GM18498 (cell line): ENCODE measurements around the gene PROZ.
A peak's percentile ranks its signal among the peaks of the same experiment; 100 is the strongest.

ENCODE experiments used
- ATAC-seq: cut with Tn5 transposase; IDR thresholded peaks from one replicate; pipeline ENCODE4 v1.9.1; 2021; ENCODE audit warnings: mild to moderate bottlenecking, moderate library complexity; ENCODE audit not compliant: unreplicated experiment

The PROZ gene

DNA sequence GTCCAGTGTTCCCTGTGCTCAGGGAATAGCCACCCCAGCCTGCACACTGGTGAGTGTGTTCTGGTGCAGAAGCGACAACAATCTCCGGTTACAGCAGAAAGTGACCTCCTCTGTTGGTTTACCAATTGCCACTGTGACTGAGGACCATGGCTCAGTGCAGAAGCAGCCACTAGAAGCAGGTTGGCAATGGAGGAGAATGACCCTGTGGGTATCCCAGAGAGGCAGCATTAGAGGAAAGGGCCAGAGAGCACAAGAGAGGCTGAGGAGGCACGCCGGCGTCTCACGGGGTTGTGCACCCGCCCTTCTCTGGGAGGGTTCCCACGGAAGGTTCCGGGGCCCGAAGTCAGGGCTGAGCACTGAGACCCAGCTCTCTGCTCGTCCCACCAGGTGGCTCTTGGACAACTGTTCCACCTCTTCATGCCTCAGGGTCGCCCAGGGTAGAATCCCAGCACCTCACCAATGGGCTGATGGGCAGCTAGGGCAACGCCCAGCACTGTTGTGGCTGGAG is 14.0 kb downstream of the PROZ start:
- no peak for ATAC-seq

DNA sequence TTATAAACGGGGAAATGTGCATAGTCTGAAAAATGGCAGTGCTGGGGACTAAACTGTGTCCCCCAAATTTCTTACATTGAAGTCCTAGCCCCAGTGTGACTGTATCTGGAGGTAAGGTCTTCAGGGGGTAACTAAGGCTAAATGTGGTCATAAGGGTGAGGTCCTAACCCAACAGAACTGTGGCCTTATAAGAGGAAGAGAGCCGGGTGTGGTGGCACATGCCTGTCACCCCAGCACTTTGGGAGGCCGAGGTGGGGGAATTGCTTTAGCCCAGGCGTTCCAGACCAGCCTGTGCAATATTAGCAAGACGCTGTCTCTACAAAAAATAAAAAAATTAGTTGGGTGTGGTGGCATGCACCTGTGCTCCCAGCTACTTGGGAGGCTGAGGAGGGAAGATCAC is 17.8 kb downstream of the PROZ start:
- no peak for ATAC-seq

DNA sequence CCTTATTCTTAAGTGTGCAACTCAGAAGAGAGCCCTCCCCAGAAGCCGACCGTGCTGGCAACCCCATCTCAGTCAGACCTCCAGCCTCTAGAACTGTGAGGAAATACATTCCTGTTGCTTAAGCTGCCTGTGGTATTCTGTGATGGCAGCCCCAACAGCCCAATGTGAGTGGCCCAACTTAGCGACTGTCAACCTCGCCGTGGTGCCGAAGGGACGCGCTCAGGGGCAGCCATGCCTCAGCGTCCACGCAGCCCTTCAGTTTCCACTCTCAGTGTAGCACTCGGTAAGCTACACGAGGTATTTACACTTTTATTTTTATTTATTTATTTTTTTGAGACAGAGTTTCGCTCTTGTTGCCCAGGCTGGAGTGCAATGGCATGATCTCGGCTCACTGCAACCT is 18.4 kb downstream of the PROZ start:
- no peak for ATAC-seq

DNA sequence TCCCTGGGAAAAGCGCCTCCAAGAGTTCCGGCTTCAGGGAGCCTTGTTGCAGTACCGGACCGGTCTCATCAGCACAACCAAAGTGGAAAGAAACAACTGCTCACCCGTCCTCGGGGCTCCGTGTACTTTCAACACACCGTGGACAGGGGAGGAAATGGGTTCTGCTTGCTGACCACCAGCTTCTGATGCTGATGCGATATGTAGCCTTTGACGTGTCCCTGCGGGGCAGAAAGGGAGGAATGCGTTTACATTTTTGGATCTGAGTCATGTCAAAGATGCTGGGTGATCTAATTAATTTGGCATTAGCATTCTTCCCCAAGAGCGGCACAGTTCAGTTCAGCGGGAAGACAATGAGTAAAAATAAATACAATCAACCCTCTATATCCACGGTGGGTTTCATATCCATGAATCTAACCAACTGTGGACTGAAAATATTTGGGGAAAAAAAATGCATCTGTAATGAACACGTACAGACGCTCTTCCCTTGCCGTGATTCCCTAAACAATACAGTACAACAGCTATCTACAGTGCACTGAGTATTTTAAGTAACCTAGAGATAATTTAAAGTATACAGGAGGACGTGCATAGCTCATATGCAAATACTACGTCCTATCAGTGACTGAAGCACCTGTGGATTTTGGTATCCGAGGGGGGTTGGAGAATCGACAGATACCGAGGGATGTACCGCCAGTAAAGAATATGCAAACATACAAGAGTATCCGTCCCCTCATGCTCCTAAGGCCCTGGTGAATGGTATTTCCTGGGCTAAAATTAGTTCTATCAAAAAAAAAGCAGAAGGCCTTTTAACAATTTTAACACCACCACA is 19.8 kb downstream of the PROZ start:
- ATAC-seq: no peak

DNA sequence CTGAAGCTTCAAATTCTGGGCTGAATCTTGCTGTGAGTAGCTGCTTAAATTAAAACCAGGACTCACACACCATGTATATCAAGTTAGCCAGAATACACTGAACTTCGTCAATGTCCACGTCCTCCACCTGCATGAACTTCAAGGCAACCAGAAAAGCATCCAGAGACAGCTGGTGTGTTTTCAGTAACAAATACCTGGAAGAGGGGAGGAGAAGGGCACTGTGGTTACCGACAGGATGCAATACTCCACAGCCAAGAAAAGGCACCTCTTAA is 20.4 kb downstream of the PROZ start:
- ATAC-seq: no peak

DNA sequence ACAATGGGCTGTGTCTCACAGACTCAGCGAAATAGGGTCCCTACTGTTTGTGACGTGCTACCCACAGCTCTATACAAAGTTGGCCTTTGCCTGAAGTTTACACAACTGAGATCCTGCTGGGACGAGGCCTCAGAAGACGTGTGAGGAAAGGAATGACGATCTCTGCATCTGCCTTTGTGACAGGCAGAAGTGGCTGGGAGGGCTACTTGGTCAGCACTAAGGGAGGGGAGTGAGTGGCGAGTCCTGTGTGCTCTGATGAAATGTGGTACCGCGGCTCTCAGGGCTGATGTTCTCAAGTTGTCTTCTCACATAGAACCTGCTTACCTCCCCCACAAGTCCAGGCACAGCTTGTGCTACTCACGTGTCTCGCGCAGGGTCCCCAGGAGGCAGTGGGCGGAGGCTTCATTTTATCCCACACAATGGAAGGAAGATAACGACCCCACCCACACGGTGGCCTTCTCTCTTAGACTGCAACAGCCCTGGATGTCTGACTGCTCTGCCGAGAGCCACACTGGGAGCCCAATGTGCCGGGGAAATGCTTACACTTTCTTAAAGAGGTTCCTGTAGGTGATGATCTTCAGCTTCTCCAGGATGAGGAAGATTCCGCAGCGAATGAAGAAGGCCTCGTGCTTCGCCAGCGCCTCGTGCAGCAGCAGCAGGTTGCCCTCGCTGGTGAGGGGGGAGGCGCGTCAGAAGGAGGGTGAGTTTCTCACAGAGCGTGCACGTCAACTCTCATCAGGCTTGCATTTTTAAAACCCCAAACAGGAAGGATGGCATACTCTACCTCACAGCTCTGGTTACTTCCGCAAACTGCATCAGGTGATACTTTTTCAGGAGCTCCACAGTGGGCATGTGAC is 21.2 kb downstream of the PROZ start:
- ATAC-seq: no peak

DNA sequence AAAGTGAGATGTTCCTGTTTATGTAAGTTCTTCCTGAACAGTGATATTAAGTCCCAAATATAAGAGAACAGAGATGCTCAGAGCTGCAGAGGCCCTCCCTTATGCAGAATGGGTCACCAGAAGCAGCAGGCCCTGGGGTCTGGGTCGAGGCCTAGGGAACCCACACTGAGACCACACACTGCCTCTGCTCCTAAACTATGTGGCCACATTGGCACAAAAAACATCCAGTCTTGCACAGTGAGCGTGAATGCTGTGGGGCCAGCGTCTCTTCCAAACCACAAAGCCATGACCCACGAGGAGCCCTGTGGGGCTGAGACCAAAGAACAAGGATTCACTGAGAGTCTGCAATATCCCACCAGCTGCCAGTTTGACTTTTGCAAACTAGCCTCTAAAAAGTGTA is 23.6 kb downstream of the PROZ start:
- ATAC-seq: no peak

DNA sequence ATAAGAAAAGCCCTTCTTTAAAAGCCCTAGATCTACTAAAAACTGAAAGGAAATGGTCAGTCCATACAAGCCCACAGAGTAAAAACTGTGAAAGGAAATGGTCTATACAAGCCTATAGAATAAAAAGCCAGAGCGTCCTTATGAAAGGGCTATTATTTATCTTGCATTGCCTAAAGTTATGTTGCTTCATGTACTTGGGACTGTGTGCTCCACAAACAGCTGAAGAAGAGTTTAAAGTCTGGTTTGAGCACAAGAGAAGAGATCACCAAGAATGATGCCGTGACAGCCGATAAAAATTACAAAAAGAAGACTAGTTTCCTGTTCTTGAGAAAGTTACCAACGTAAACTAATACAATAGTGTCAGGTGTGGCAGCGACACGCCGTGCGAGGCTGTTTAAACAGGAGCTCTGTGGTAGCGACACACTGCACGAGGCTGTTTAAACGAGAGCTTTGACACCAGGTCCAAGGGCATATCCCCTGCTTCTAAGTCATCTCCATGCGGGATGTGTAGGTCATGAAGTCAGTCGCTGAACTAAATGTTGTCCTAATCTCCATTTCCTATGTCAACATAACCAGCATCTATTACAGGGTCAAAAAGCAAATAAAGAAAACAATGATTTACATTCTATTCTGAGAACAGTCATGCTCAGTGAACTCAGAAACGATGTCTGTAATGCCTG is 25.1 kb downstream of the PROZ start:
- no peak for ATAC-seq

DNA sequence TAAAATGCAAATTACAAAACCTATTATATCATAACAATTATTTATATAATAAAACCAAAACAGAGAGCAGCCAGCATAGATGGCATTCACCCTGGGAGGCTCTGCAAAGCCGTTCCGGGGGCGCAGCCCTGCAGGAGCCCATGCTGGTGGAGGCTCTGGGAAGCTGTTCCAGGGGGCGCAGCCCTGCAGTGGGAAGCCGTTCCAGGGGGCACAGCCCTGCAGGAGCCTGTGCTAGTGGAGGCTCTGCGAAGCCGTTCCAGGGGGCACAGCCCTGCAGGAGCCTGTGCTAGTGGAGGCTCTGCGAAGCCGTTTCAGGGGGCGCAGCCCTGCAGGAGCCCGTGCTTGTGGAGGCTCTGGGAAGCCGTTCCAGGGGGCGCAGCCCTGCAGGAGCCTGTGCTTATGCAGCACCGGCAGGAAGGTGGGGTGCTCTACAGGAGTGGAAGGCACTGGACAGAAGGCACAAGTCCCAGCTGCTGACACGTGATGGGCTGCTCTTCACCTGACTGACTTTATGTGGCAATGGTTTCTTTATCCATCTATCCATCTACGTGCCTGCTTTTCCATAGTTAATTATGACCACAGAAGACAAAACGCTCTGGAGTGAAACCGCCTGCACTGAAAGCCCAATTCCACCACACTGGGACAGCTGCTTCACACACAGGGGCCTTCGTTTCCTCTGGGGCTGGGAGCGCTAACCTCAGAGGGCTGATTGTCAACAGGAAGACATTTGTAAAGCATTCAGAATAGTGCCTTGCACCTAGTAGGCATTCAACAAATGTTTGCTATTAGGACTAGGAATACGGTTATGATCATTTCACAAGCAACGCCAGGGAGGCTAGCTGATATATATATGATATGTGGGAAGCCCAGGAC is 26.4 kb downstream of the PROZ start:
- ATAC-seq: no peak

DNA sequence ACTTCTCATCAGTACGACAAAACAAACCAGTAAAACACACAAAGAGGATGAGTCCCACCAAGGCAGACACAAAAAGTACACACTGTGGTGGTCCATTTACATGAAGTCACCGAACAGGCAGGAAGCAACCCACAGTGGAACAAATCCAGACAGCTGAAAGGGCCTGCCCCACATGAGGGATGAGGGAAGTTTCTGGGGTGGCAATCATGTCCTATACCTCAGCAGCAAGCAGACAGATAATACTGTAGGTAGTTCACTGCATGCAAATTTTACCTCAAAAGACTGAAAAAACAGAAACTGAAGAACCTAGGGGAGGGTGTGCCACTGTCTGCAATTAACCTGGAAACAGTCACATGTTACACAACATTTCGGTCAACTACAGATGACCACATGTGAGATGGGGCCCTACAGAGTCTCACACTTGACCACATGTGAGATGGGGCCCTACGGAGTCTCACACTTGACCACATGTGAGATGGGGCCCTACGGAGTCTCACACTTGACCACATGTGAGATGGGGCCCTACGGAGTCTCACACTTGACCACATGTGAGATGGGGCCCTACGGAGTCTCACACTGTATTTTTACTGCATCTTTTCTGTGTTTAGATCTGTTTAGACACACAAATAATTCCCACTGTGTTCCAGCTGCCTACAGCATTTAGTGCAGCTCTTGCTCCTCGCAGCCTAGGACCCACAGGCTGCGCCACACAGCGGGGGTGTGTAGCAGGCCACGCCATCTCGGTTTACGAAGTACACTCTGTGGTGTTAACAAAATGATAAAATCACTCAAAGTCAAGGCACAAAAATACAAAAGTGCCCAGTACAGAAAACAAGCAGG is 27.8 kb downstream of the PROZ start:
- peak; percentile 96 for ATAC-seq

DNA sequence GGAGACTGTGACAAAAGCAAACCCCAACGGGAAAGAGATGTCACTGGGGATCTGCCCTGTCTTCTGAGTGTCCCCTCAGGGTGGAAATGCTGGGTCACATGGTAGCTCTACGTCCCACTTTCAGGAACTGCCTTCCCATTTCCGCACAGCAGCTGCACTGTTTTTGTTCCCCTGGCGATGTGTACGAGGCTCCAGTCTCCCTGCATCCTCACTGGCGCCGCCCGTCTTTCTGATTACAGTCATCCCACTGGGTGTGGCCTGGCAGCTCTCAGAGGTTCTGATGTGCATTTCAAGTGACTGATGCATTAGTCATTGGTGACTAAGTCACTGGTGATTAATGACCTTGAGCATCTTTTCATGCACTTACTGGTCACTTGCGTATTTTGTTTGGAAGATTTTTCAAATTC is 28.8 kb downstream of the PROZ start:
- no peak for ATAC-seq

DNA sequence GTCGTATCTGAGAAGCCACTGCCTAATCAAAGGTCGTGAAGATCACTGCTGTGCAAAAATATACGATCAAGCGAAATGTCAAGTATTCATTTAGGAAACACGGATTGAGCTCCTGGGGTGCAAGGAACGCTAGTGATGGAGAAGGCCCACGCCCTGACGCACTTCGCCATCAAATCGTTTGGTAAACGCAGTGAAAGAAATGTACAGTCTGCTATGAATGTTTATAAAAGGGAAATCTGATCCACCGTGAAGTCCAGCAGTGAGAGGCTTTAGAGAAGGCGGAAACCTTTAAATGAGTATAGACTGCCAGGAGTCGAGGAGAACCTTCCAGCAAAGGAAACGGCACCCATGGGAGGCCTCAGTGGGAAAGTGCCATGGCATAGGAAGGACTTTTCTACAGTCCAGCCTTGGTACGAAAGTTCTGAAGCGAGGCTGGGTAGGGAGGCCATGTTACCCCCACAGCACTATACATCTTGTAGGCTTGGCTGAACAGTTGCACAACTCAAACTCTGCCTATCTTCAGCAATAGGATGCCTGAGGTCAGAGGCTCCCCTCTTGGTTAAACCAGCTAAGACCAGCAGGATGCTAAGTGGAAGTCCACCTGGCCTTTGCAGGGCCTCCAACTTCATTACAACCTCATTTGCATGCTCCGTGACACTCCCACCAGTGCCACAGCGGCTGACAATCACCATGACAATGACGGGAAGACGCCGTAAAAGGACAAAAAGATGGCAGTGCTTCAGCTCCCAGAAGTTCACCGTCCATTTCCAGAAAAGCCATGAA is 29.6 kb downstream of the PROZ start:
- no peak for ATAC-seq

DNA sequence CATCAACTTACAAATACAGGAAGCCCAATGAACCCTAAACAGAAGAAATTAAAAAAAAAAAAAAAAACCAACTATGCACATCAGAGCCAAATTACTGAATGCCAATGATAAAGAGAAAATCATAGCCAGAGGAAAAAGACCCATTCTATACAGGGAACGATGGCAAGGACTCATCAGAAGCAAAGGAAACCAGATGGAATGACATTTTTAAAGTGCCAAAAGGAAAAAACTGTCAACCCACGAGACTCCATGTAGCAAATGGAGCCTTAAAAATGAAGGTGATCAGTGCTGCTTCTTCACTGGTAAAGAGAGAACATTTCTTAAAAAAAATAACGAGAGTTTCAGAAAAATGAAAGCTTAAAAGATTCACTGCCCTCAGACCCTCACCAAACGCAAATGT is 31.7 kb downstream of the PROZ start:
- ATAC-seq: no peak

DNA sequence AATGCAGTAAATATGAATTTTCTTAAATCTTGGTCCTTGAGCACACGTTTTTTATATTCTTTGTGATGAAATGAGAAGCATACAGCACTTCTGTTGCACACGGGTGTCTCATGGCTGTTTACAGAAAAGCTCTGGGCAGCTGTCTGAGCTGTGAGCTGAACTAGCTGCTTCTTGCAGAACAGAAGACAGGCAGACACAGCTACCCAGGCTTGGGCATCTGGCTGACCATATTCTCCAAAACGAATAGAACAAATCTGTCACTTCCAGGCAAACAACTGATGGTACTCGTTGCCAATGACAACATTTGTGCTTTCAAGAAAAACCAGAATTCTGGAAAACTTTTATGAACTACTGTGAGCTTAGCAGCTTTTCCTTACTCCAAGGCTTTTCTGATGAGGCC is 33.8 kb downstream of the PROZ start:
- no peak for ATAC-seq

DNA sequence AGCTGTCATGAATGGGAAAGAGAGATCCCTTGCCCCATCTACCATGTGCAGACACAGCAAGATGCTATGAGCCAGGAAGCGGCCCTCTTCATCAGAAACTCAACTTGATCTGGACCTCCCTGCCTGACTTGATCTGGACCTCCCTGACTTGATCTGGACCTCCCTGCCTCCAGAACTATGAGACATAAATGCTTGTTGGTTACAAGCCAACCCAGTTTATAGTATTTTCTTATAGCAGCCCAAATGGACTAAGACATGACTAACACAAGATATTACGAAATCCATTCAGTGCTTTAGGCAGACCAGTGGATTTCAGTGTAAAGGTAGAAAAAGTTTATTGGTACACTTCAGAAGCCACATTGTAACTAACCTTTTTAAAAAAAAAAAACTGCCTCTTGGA is 34.5 kb downstream of the PROZ start:
- no peak for ATAC-seq

DNA sequence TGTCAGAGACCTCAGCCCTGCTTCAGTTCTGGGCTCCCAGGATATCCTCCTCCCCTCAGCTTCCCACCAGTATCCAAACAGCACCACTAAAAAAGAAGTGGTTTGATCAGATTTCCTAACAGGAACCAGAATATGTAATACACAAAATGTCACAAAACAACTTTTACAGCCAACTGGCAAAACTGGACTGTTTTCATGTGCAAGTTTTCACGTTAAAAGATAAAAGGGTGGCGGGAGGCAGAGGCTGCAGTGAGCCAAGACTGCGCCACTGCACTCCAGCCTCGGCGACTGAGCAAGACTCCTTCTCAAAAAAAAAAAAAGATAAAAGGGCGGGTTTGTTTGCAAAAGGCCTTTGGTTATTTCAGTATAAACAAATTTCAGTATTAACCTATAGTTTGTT is 36.9 kb downstream of the PROZ start:
- no peak for ATAC-seq

DNA sequence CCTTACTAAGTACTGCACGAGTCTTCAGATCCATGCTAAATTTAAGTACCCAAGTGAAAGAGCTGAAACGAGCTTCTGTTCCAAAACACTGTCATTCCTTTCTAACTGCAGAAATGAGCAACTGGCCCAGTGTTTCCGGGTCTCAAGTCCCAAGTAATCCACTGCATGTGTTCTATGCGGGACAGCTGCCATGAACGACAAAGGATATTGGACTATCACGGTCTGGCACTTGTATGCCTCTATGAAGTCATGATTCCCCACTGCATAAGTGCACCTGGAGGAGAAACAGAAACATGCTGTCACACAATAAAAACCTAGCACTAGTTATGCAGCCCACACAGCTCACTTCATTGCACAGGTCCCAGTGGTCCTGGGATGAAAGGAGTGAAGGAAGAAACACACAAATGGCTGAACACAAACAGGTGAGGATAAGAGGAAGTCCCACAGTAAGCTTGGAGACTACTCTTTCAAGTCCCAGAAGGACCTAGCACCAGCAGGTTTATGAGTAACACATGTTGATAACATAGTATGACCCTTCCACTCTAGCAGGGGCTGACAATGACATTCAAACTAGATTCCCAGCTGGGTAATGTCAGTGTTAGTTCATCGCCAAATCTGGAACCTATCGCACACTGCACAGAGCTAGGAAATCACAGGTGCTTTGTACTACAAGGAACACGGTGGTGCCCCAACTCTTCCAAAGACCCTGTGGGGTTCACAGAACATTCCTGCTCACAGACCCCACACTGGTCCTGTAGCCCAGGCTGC is 38.7 kb downstream of the PROZ start:
- no peak for ATAC-seq

DNA sequence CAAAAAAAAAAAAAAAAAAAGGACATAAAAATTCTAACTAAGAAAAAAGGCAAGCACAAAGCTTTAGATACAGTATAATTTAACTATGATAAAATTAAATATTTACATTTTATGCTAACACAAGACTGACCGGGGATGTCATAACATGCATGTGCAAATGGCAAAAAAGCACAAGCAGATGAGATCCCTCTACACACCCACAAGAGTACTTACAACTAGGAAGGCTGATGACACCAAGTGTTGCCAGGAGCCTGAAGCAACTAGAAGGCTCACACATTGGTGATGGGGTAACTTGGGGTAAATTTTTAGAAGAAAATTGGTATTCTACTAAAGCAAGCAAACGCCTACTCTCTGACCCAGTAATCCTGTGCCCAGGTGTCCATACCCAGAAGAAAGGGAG is 43.4 kb downstream of the PROZ start:
- ATAC-seq: no peak
